H9 (cell line): Measurements from ENCODE around the gene CDKAL1. TPM values are rescaled to one million over a fixed set of nuclear protein-coding genes. Genes with fewer than 3 reads are reported as not detected.

Experiments used
- DNase-seq: peaks from one replicate; pipeline ENCODE4 v3.0.0-alpha.2; 2017
- H2AFZ ChIP-seq: one replicate; pipeline ENCODE4 v1.6.1; 2013; ENCODE audit warnings: mild to moderate bottlenecking, low read length, control low read depth, moderate library complexity
- H2AK5ac ChIP-seq: 2 replicates; pipeline ENCODE4 v1.6.1; 2013; ENCODE audit warnings: low read length, control low read depth, mixed read lengths; ENCODE audit not compliant: insufficient read length
- H2BK120ac ChIP-seq: one replicate; pipeline ENCODE4 v1.6.1; 2013; ENCODE audit warnings: low read depth, mild to moderate bottlenecking, low read length, control low read depth, inconsistent platforms; ENCODE audit not compliant: poor library complexity, severe bottlenecking
- H2BK12ac ChIP-seq: 2 replicates; pipeline ENCODE4 v1.6.1; 2013; ENCODE audit warnings: low read length, control low read depth, mixed read lengths, low read depth; ENCODE audit not compliant: insufficient read length
- H2BK15ac ChIP-seq: 2 replicates; pipeline ENCODE4 v1.6.1; 2013; ENCODE audit warnings: low read depth, low read length, control low read depth
- H2BK20ac ChIP-seq: one replicate; pipeline ENCODE4 v1.6.1; 2013; ENCODE audit warnings: low read depth, mild to moderate bottlenecking, low read length, control low read depth, inconsistent platforms; ENCODE audit not compliant: poor library complexity, severe bottlenecking
- H2BK5ac ChIP-seq: 2 replicates; pipeline ENCODE4 v1.6.1; 2013; ENCODE audit warnings: low read length, control low read depth, mixed read lengths; ENCODE audit not compliant: insufficient read length
- H3K14ac ChIP-seq: 2 replicates; pipeline ENCODE4 v1.6.1; 2013; ENCODE audit warnings: low read length, control low read depth; ENCODE audit not compliant: insufficient read depth
- H3K18ac ChIP-seq: 2 replicates; pipeline ENCODE4 v1.6.1; 2013; ENCODE audit warnings: low read depth, mild to moderate bottlenecking, mixed read lengths, low read length, control low read depth; ENCODE audit not compliant: insufficient read length
- H3K23ac ChIP-seq: 2 replicates; pipeline ENCODE4 v1.6.1; 2013; ENCODE audit warnings: low read length, control low read depth, mixed read lengths, low read depth; ENCODE audit not compliant: insufficient read length
- H3K23me2 ChIP-seq: 2 replicates; pipeline ENCODE4 v1.6.1; 2013; ENCODE audit warnings: low read depth, mild to moderate bottlenecking, mixed read lengths, low read length, control low read depth; ENCODE audit not compliant: insufficient read length, poor library complexity, severe bottlenecking
- H3K27ac ChIP-seq: 2 replicates; pipeline ENCODE4 v1.5.1; 2013; ENCODE audit warnings: low read length, control low read depth, mixed read lengths, low read depth; ENCODE audit not compliant: insufficient read length
- H3K27me3 ChIP-seq: 2 replicates; pipeline ENCODE4 v1.6.1; 2013; ENCODE audit warnings: low read length, control low read depth, inconsistent platforms; ENCODE audit not compliant: insufficient read depth
- H3K4ac ChIP-seq: 2 replicates; pipeline ENCODE4 v1.6.1; 2013; ENCODE audit warnings: low read depth, mild to moderate bottlenecking, control low read depth, inconsistent platforms, low read length, moderate library complexity
- H3K4me1 ChIP-seq: 2 replicates; pipeline ENCODE4 v1.6.1; 2013; ENCODE audit warnings: low read length, control low read depth, inconsistent platforms; ENCODE audit not compliant: insufficient read depth
- H3K4me2 ChIP-seq: 2 replicates; pipeline ENCODE4 v1.6.1; 2013; ENCODE audit warnings: low read length, control low read depth, mixed read lengths; ENCODE audit not compliant: insufficient read length, insufficient read depth
- H3K56ac ChIP-seq: 2 replicates; pipeline ENCODE4 v1.6.1; 2013; ENCODE audit warnings: low read depth, mild to moderate bottlenecking, mixed read lengths, low read length, control low read depth; ENCODE audit not compliant: insufficient read length
- H3K79me1 ChIP-seq: 2 replicates; pipeline ENCODE4 v1.6.1; 2013; ENCODE audit warnings: low read depth, mild to moderate bottlenecking, moderate library complexity, low read length, control low read depth, inconsistent platforms; ENCODE audit not compliant: insufficient read depth, poor library complexity, severe bottlenecking
- H3K79me2 ChIP-seq: 2 replicates; pipeline ENCODE4 v1.6.1; 2013; ENCODE audit warnings: low read length, control low read depth, inconsistent platforms; ENCODE audit not compliant: insufficient read depth
- H3K9ac ChIP-seq: 2 replicates; pipeline ENCODE4 v1.6.1; 2013; ENCODE audit warnings: low read length, control low read depth, mixed read lengths; ENCODE audit not compliant: insufficient read length; ENCODE audit errors: extremely low read depth
- H3K9me3 ChIP-seq: one replicate; pipeline ENCODE4 v1.6.1; 2013; ENCODE audit warnings: low read depth, low read length, inconsistent platforms; ENCODE audit not compliant: control insufficient read depth
- H3T11ph ChIP-seq: one replicate; pipeline ENCODE4 v1.6.1; 2013; ENCODE audit warnings: mild to moderate bottlenecking, low read length, control low read depth, inconsistent platforms
- H4K20me1 ChIP-seq: one replicate; pipeline ENCODE4 v1.6.1; 2013; ENCODE audit not compliant: control insufficient read depth, insufficient read length, insufficient read depth
- H4K5ac ChIP-seq: 2 replicates; pipeline ENCODE4 v1.6.1; 2013; ENCODE audit warnings: low read depth, mild to moderate bottlenecking, mixed read lengths, low read length, control low read depth; ENCODE audit not compliant: insufficient read length
- H4K8ac ChIP-seq: replicated peaks from 2 replicates; pipeline ENCODE4 v1.6.1; 2013; ENCODE audit warnings: low read length, control low read depth, mixed read lengths, low read depth; ENCODE audit not compliant: insufficient read length
- H4K91ac ChIP-seq: 2 replicates; pipeline ENCODE4 v1.6.1; 2013; ENCODE audit warnings: low read depth, mild to moderate bottlenecking, moderate library complexity, mixed read lengths, low read length, control low read depth; ENCODE audit not compliant: insufficient read length
- H3K27ac Mint-ChIP-seq, 3 experiments: 2 replicates in 2 of 3; 3 replicates in 1 of 3; pipeline ENCODE4 v1.8.0; 2020 to 2021; ENCODE audit warnings: mixed read lengths in 3 of 3, mild to moderate bottlenecking in 1 of 3, moderate library complexity in 1 of 3
- H3K27me3 Mint-ChIP-seq: 2 replicates; pipeline ENCODE4 v1.8.0; 2021; ENCODE audit warnings: low read depth, mild to moderate bottlenecking, moderate library complexity, mixed read lengths
- H3K36me3 Mint-ChIP-seq, 3 experiments: 2 replicates in 2 of 3; 3 replicates in 1 of 3; pipeline ENCODE4 v1.8.0; 2020 to 2021; ENCODE audit warnings: low read depth in 3 of 3, mixed read lengths in 3 of 3; ENCODE audit not compliant: insufficient read depth in 1 of 3
- H3K4me1 Mint-ChIP-seq, 2 experiments: 2 replicates each; pipeline ENCODE4 v1.8.0; 2020; ENCODE audit warnings: mixed read lengths in 2 of 2
- H3K4me3 Mint-ChIP-seq, 2 experiments: 2 replicates in 1 of 2; 3 replicates in 1 of 2; pipeline ENCODE4 v1.8.0; 2020 to 2021; ENCODE audit warnings: mild to moderate bottlenecking in 2 of 2, mixed read lengths in 2 of 2, moderate library complexity in 1 of 2
- H3K9me3 Mint-ChIP-seq, 2 experiments: 2 replicates in 1 of 2; 3 replicates in 1 of 2; pipeline ENCODE4 v1.8.0; 2020; ENCODE audit warnings: mild to moderate bottlenecking in 2 of 2, mixed read lengths in 2 of 2, moderate library complexity in 1 of 2
- CTCF ChIP-seq: fragments of 200-600 bp; sonication (generic); conservative IDR thresholded peaks from 3 replicates; pipeline ENCODE4 v1.8.0; 2021; ENCODE audit warnings: antibody characterized with exemption, mild to moderate bottlenecking
- WGBS: extraction: QIAGEN DNeasy Blood & Tissue Kit; methylation state at CpG from one replicate; pipeline ENCODE4 v1.1.7; 2013; ENCODE audit warnings: missing lambda C conversion rate, low lambda C conversion rate, mixed read lengths; ENCODE audit not compliant: insufficient read length; ENCODE audit errors: extremely low coverage; 5-methylcytosine and 5-hydroxymethylcytosine counted together
- total RNA-seq: library from RNA; stranded (reverse); gene quantifications from 2 replicates; pipeline ENCODE4 v1.2.1, GENCODE V29; 2021

Gene CDKAL1
- total RNA-seq, 1 experiment from 2014 or later: 23.0 TPM

- H3K27me3 Mint-ChIP-seq: no peaks in the 10 kb centered on the region
- Histone ChIP-seq H2BK120ac (no peak overlapping the region), H3K4ac (no peak overlapping the region), H2BK5ac (no peak overlapping the region), H3K56ac (no peak overlapping the region), H3K23ac (no peak overlapping the region), H2BK15ac (no peak overlapping the region), H3K4me2 (no peak overlapping the region), H3K14ac (no peak overlapping the region), H3K27me3 (no peaks in the 10 kb centered on the region), H2AFZ (no peak overlapping the region), H4K20me1 (no peaks in the 10 kb centered on the region), H4K91ac (no peak overlapping the region), H3K4me1 (no peaks in the 10 kb centered on the region), H2BK12ac (no peak overlapping the region), H3K9me3 (no peaks in the 10 kb centered on the region), H2BK20ac (no peak overlapping the region), H3K27ac (no peak overlapping the region), H3K79me1 (no peaks in the 10 kb centered on the region), H4K5ac (no peak overlapping the region), H4K8ac (no peak overlapping the region), H3K23me2 (no peaks in the 10 kb centered on the region), H2AK5ac (no peak overlapping the region), H3K9ac (no peak overlapping the region), H3K18ac (no peak overlapping the region), H3T11ph (no peak overlapping the region), H3K79me2 (no peaks in the 10 kb centered on the region)
- WGBS: no CpG with 5 or more reads among the region's 2 CpGs
- H3K4me3 Mint-ChIP-seq: no peak overlapping the region
- DNase-seq: no peak
- no peak overlapping the region for H3K27ac Mint-ChIP-seq
- no peak for TF ChIP-seq CTCF
- H3K9me3 Mint-ChIP-seq: no peaks in the 10 kb centered on the region
- H3K36me3 Mint-ChIP-seq: no peaks in the 10 kb centered on the region
- H3K4me1 Mint-ChIP-seq: peaks cover 7 to 9% of the 10 kb centered on the region in 2 experiments
Observed at GRCh38 chr6:21019614-21020013, 485.4 kb downstream of the CDKAL1 start.
